Natural killer cell treated with Interleukin-12 subunit alpha and Interleukin-12 subunit beta and Interleukin-15 and Interleukin-18, amount 100 ng/mL, for 72 hours (primary cell): ENCODE measurements around the gene PTPRK. TPM values are rescaled to one million over a fixed set of nuclear protein-coding genes. Genes with fewer than 3 reads are reported as not detected.

Source experiments
- ATAC-seq, 2 donors: fragments of 150-1000 bp; cut with Tn5 transposase in 1 of 2; sonication (Bioruptor Pico), chemical (Tn5 transposase) in 1 of 2; 2 replicates each; pipeline ENCODE4 v1.10.0; 2021
- DNase-seq: peaks from one replicate; pipeline ENCODE4 v3.0.0; 2022; ENCODE audit warnings: low spot score
- H3K27ac Mint-ChIP-seq, 2 donors: 1 replicate in 1 of 2; 2 replicates in 1 of 2; pipeline ENCODE4 v1.8.0; 2022; ENCODE audit warnings: mixed read lengths in 2 of 2, mild to moderate bottlenecking in 1 of 2, moderate library complexity in 1 of 2
- H3K27me3 Mint-ChIP-seq, 2 donors: 1 replicate in 1 of 2; 2 replicates in 1 of 2; pipeline ENCODE4 v1.8.0; 2022; ENCODE audit warnings: mixed read lengths in 2 of 2
- H3K36me3 Mint-ChIP-seq: one replicate; pipeline ENCODE4 v1.8.0; 2022; ENCODE audit warnings: mixed read lengths
- H3K4me1 Mint-ChIP-seq, 2 donors: 1 replicate in 1 of 2; 2 replicates in 1 of 2; pipeline ENCODE4 v1.8.0; 2022; ENCODE audit warnings: low read depth in 2 of 2, mixed read lengths in 2 of 2, mild to moderate bottlenecking in 1 of 2
- H3K4me3 Mint-ChIP-seq: one replicate; pipeline ENCODE4 v1.8.0; 2022; ENCODE audit warnings: mixed read lengths
- H3K9me3 Mint-ChIP-seq: 2 replicates; pipeline ENCODE4 v1.8.0; 2022; ENCODE audit warnings: mixed read lengths
- total RNA-seq, 2 donors: library from RNA; stranded (reverse); gene quantifications; one replicate each; pipeline ENCODE4 v1.2.3, GENCODE V29; 2022

PTPRK gene
- total RNA-seq, 2 donors from 2014 or later = 0.59 to 13.8 TPM

DNA sequence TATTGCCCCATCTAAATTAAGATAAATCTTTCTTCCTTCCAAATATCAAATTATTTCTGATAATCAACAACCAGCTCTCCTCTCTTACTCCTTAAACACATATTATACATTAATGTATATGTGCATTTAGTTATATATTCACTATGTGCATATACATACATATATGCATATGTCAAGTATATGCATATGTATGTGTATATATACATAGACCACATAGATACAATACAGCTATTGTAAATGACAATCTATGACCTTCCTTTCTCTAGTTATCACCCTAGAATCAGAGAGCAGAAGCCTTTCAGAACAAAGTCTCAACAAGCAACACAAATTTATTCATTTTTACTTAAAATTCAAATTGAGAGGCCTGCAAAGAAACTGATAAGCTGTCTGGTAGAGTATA lies 378.5 kb downstream of the PTPRK start:
- Mint-ChIP-seq H3K27me3 (no peaks in the 10 kb centered on the region), H3K36me3 (no peaks in the 10 kb centered on the region), H3K4me3 (no peak overlapping the region), H3K27ac (no peak overlapping the region), H3K4me1 (no peaks in the 10 kb centered on the region), H3K9me3 (no peaks in the 10 kb centered on the region)
- DNase-seq (no peak), ATAC-seq (no peak)

DNA sequence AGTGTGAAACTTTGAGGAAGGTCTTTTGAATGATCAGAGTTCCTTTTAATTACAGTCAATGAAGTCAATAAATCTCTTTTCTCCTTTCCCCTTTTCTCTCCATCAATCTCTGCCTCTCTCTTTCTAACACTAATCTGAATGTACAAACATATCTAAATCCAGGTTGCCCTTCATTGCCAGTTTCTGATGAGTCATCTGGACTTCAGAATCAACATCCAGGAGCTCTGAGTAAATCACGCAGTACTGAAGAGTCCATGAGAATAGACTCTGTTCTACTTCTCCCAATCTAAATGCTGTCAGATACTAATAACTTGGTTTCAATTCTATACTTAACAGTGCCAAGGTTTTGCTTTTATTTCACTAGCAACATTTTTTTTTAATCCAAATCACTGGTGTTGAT lies 380.9 kb downstream of the PTPRK start:
- Mint-ChIP-seq H3K4me1 (no peaks in the 10 kb centered on the region), H3K4me3 (no peak overlapping the region), H3K27me3 (no peaks in the 10 kb centered on the region), H3K9me3 (no peaks in the 10 kb centered on the region), H3K27ac (no peak overlapping the region), H3K36me3 (no peaks in the 10 kb centered on the region)
- ATAC-seq = no peak
- DNase-seq = no peak

DNA sequence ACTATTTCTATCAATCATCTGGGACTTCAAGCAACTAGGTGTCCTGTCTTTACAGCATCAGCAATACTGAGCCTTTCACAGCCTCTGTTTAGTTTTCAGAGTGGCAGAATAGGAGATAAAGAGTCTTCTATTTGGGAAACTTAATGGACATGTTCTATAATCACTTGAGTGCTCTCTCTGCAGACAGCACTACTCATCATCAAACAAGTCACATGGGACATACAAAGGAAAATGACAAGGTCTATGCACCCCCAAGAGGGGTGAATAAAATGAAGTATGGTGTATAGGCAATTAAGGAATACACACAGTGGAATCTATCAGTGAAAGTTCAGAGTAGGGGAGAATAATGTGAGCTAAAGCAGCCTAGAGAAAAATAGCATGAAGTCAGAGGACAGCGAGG lies 381.7 kb downstream of the PTPRK start:
- DNase-seq (no peak), ATAC-seq (no peak)
- Mint-ChIP-seq H3K4me1 (no peaks in the 10 kb centered on the region), H3K27ac (no peak overlapping the region), H3K27me3 (no peaks in the 10 kb centered on the region), H3K9me3 (no peaks in the 10 kb centered on the region), H3K4me3 (no peak overlapping the region), H3K36me3 (no peaks in the 10 kb centered on the region)

DNA sequence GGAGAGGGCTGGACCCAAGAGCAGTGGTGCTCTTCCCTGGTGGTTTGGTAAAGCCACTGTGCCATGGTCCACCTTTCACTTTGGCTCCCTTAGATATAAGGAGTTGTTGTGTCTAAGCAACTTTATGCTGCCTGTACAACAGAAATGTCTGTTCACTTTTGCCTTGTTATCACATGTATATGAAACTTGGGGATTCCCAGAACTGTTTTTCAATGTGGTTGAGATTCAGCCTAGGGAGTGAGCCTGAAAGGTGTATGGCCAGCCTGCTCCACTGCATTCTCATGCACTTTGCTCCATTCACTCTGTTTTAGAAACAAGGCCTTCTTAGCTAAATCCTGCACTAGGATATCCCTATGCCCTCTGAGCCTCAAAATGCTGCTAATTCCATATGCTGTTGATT lies 385.1 kb downstream of the PTPRK start:
- DNase-seq (no peak), ATAC-seq (no peak)
- Mint-ChIP-seq H3K9me3 (no peaks in the 10 kb centered on the region), H3K27ac (no peak overlapping the region), H3K27me3 (no peaks in the 10 kb centered on the region), H3K4me1 (no peaks in the 10 kb centered on the region), H3K4me3 (no peak overlapping the region), H3K36me3 (no peaks in the 10 kb centered on the region)

DNA sequence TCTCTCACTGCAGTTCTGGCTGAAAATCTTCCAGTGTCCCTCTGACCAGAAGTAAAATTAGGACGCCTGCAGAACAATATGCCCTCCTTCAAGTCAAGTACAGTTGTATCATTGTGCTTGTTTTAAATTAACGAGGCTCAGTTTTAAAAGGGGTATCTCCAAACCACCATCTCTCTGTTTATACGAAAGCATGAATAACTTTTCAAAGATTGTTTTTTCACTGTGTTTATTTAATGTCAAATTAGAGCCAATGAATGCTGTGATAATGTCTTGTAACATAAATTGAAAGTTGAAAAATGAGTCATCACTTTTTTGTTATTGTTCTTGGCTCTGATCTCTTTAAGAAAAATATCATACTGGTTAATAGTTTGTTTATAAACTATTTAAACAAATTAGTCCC lies 388.8 kb downstream of the PTPRK start:
- H3K27me3 Mint-ChIP-seq = no peaks in the 10 kb centered on the region
- ATAC-seq (no peak), DNase-seq (no peak)
- no peaks in the 10 kb centered on the region for H3K36me3 Mint-ChIP-seq
- peaks cover 3% of the 10 kb centered on the region for H3K9me3 Mint-ChIP-seq
- H3K4me1 Mint-ChIP-seq = no peaks in the 10 kb centered on the region
- no peak overlapping the region for H3K4me3 Mint-ChIP-seq
- H3K27ac Mint-ChIP-seq = no peak overlapping the region

DNA sequence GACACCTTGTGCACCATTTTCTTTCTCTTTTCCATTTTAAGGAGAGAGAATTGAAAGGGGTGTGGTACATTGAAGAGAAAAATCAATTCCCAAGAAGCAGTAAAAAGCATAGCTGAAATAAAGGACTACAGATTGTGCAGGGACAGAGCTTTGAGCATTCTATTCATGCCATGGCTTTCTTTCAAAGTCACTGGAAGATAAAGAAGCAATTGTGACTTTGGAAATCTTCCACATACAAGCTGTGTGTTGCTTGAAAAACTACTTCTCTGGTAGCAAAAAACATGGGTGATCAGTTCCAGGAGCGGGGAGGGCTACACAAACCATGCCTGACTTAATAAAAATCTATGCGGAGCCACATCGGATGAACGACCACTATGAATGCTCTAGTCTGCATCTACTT lies 389.4 kb downstream of the PTPRK start:
- Mint-ChIP-seq H3K9me3 (peaks cover 3% of the 10 kb centered on the region), H3K27me3 (no peaks in the 10 kb centered on the region), H3K27ac (no peak overlapping the region), H3K36me3 (no peaks in the 10 kb centered on the region), H3K4me1 (no peaks in the 10 kb centered on the region), H3K4me3 (no peak overlapping the region)
- no peak for DNase-seq
- no peak for ATAC-seq

DNA sequence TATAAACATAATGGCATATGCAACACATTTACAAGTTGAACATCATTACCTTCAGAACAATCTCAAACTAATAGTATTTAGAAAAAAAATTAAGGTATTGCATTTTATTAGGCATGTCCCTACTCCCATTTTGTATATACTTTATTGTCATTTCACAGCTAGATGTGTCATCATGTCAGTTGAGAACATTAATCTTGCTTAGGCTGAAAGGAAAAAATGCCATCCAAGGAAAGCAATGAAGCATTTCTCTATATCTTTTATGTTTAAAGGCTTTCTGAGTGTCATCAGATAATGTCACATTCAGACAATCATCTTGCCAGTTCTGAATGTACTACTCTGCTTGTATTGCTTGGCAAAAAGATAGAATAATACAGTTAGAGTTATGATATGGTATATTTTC lies 390.7 kb downstream of the PTPRK start:
- H3K27me3 Mint-ChIP-seq = no peaks in the 10 kb centered on the region
- no peak for ATAC-seq
- no peak overlapping the region for H3K4me3 Mint-ChIP-seq
- H3K4me1 Mint-ChIP-seq = no peaks in the 10 kb centered on the region
- H3K9me3 Mint-ChIP-seq = peaks cover 3% of the 10 kb centered on the region
- H3K27ac Mint-ChIP-seq = no peak overlapping the region
- no peak for DNase-seq
- no peaks in the 10 kb centered on the region for H3K36me3 Mint-ChIP-seq

DNA sequence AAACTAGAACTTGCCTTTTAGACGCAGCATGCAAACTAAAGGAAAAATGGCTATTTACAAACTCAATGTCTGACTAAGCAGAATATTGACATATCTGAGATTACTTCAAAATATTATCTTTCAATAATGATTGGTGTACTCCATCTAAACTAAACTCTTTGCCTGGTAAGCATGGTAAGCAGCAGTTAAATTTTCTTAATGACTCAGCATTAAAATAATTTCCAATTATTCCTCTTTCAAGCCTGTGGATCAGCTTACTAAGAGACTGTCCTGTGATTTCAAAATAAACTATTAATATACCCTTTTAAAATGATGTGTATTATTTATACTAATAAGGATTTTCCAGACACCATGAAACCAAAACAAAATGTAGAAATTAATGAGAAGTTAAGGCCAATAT lies 392.7 kb downstream of the PTPRK start:
- H3K27ac Mint-ChIP-seq = no peak overlapping the region
- peaks cover 3% of the 10 kb centered on the region for H3K9me3 Mint-ChIP-seq
- no peaks in the 10 kb centered on the region for H3K27me3 Mint-ChIP-seq
- ATAC-seq (no peak), DNase-seq (no peak)
- no peak overlapping the region for H3K4me3 Mint-ChIP-seq
- H3K36me3 Mint-ChIP-seq = no peaks in the 10 kb centered on the region
- no peaks in the 10 kb centered on the region for H3K4me1 Mint-ChIP-seq

DNA sequence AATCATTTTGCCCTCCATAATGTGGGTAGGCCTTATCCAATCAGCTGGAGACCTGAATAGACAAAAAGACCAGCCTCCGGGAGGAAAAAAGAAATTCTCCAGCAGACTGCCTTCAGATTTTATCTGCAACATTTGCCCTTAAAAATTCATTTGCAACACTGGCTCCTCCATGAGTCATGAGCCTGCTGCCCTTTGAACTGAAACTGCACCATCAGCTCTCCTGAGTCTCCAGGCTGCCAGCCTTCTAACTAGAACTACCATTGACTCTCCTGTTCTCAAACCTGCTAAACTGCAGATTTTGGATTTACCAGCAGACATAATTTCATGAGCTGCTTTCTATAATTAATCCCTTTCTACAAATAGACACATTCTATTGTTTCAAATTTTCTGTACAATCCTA lies 395.7 kb downstream of the PTPRK start:
- Mint-ChIP-seq H3K4me3 (no peak overlapping the region), H3K36me3 (no peaks in the 10 kb centered on the region), H3K4me1 (no peaks in the 10 kb centered on the region), H3K9me3 (peaks cover 3% of the 10 kb centered on the region), H3K27ac (no peak overlapping the region), H3K27me3 (no peaks in the 10 kb centered on the region)
- ATAC-seq (no peak), DNase-seq (no peak)

DNA sequence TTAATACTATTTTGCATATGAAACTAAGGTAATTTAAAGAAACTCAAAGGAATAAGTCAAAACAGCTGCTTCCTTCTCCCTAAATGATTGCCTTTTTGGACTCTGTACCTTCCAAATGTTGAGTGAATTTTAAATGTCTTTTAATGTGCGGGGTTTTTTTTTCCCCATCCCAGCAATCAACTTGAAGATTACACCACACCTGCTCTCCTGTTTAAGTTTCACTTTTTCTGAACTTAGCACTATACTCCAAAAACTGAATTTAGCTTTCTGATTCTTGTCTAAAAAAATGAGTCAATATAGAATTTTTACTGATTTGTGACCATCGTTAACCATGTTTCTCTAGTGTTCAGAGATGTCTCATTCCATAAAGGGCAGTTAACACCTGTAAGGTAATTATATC lies 398.8 kb downstream of the PTPRK start:
- DNase-seq (no peak), ATAC-seq (no peak)
- no peak overlapping the region for H3K4me3 Mint-ChIP-seq
- no peaks in the 10 kb centered on the region for H3K36me3 Mint-ChIP-seq
- H3K27ac Mint-ChIP-seq = no peak overlapping the region
- H3K4me1 Mint-ChIP-seq = no peaks in the 10 kb centered on the region
- H3K9me3 Mint-ChIP-seq = no peaks in the 10 kb centered on the region
- H3K27me3 Mint-ChIP-seq = no peaks in the 10 kb centered on the region

DNA sequence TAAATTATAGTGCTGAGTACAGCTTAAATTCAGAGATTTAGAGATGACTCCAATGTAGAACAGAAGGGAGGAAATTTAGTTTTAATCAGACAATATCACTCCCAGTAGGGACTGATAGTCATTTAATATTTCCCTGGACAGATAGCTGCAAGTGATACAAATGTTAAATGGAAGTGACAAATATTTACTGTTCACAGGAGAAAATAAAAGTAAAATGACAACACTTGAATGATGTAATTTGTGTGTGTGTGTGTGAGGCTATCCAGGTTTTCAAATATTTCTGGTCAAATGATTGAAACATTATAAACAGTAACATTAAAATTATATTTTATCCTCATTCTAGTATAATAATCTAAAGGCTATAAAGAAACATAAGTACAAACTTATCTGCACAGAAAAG lies 399.2 kb downstream of the PTPRK start:
- ATAC-seq = no peak
- H3K4me3 Mint-ChIP-seq = no peak overlapping the region
- no peak overlapping the region for H3K27ac Mint-ChIP-seq
- DNase-seq = no peak
- no peaks in the 10 kb centered on the region for H3K4me1 Mint-ChIP-seq
- H3K27me3 Mint-ChIP-seq = no peaks in the 10 kb centered on the region
- H3K36me3 Mint-ChIP-seq = no peaks in the 10 kb centered on the region
- no peaks in the 10 kb centered on the region for H3K9me3 Mint-ChIP-seq

DNA sequence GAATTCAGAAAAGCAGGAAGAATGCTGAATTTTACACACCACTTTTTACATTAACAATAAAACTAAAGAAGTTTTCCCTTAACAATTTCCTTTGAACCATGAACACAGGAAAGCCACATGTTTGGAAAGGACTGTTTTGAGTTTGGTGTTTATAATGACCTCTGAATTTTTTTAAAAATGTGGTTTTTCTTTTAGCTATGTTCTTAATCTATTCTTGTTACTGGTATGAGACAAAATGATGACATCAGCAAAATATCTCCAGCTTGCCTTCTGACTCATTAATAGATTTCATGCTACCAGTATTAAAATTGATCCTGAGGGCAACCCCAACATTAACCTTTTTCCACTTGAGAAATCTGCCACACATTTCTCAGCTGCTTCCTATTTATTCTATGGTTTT lies 402.0 kb downstream of the PTPRK start:
- H3K4me1 Mint-ChIP-seq = no peaks in the 10 kb centered on the region
- no peak for ATAC-seq
- no peak overlapping the region for H3K4me3 Mint-ChIP-seq
- no peak overlapping the region for H3K27ac Mint-ChIP-seq
- H3K36me3 Mint-ChIP-seq = peaks cover 5% of the 10 kb centered on the region
- peaks cover 0 to 2% of the 10 kb centered on the region in 2 donors for H3K27me3 Mint-ChIP-seq
- DNase-seq = no peak
- no peaks in the 10 kb centered on the region for H3K9me3 Mint-ChIP-seq

DNA sequence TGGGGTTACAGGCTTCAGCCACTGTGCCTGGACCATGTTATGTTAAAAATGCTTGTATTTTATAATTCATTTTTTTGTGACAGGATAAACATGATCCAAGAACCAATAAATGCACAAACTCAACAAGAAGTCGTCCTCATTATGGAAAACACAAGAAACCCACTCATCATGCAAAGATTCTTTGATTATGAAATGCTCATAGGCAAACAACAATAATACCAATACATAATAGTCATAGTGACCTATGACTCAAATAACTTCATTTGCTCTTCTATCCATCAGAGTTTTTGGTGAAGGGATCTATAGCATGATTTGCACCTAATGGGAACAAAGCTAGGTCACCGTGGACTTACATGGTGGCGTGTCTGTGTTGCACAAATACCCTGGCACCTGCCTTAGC lies 402.5 kb downstream of the PTPRK start:
- Mint-ChIP-seq H3K27ac (no peak overlapping the region), H3K27me3 (peaks cover 0 to 2% of the 10 kb centered on the region in 2 donors), H3K4me1 (peaks cover 1 to 2% of the 10 kb centered on the region in 2 donors), H3K4me3 (no peak overlapping the region), H3K9me3 (no peaks in the 10 kb centered on the region), H3K36me3 (peaks cover 5% of the 10 kb centered on the region)
- no peak for ATAC-seq
- no peak for DNase-seq

DNA sequence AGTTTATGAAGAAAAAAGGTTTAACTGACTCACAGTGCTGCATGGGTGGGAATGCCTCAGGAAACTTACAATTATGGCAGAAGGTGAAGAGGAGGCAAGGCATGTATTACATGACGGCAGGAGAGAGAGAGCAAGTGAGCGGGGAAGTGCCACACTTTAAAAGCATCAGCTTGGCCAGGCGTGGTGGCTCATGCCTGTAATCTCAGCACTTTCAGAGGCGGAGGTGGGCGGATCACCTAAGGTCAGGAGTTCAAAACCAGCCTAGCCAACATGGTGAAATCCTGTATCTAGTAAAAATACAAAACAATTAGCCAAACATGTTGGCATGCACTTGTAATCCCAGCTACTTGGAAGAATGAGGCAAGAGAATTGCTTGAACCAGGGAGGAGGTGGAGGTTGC lies 406.2 kb downstream of the PTPRK start:
- DNase-seq (no peak), ATAC-seq (no peak)
- Mint-ChIP-seq H3K9me3 (no peaks in the 10 kb centered on the region), H3K36me3 (peaks cover 5% of the 10 kb centered on the region), H3K4me1 (peaks cover 4 to 11% of the 10 kb centered on the region in 2 donors), H3K27me3 (peaks cover 0 to 2% of the 10 kb centered on the region in 2 donors), H3K27ac (no peak overlapping the region), H3K4me3 (no peak overlapping the region)

DNA sequence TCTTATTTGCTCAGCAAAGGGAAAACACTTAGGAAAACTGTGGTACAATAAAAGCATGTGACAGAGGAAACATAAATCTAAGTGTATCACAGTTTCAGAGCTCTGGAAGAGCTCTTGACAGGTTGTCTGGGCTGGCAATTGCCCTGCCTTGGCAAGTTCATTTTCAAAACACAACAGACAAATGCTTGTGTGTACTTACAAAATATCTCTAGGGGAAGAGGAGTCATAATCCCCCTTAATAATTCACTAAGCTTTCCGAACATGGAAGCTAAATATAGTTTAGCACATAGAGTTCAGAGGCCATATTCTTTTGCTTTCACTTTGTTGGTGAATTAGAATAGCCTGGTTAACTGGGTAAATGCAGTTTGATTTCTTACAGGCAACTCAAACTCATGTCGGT lies 407.9 kb downstream of the PTPRK start:
- Mint-ChIP-seq H3K9me3 (no peaks in the 10 kb centered on the region), H3K36me3 (peaks cover 5% of the 10 kb centered on the region), H3K27me3 (peaks cover 0 to 2% of the 10 kb centered on the region in 2 donors), H3K27ac (peak overlapping the region in 1 of 2 donors; percentile 0), H3K4me1 (peaks cover 4 to 11% of the 10 kb centered on the region in 2 donors), H3K4me3 (peak overlapping the region; percentile 53)
- ATAC-seq (no peak), DNase-seq (no peak)
